ENCODE data around the gene FOXP1. TPM values are rescaled to one million over a fixed set of nuclear protein-coding genes. Genes with fewer than 3 reads are reported as not detected.

The FOXP1 gene
- total and polyA plus RNA-seq, 8 donors, result 12.3 to 215 (median 117) TPM

- 84 to 86% (median 85%) methylated on average over 7 of the region's 7 CpGs for WGBS, 5 donors
- Histone ChIP-seq H3K27ac (peak overlapping the region in 1 of 5 donors; percentile 14), H3K4me1 (peaks cover 13 to 60% (median 46%) of the 10 kb centered on the region in 4 donors), H3K4me3 (no peak overlapping the region), H3K36me3 (no peaks in the 10 kb centered on the region), H3K9me3 (no peaks in the 10 kb centered on the region), H3K27me3 (no peaks in the 10 kb centered on the region)
- no peak for DNase-seq
- intact Hi-C loops (cut with DNase I; ENCODE audit: low total_unique reads), result no loop called here
- TF ChIP-seq CTCF (IDR thresholded peaks at IDR 0.05) (no peak), EP300 (IDR thresholded peaks at IDR 0.05) (no peak), POLR2AphosphoS5 (IDR thresholded peaks at IDR 0.05) (no peak), POLR2A (IDR thresholded peaks at IDR 0.05) (no peak)
Observed at GRCh38 chr3:71391361-71391760, 192.2 kb downstream of the FOXP1 start.

GRCh38 chr3:71389911-71390573, 193.5 kb downstream of the FOXP1 start:
- DNase-seq, result peak; percentile 74 to 87
- Histone ChIP-seq H3K4me3 (peak overlapping the region in 1 of 4 donors; percentile 2), H3K4me1 (peaks cover 13 to 54% (median 36%) of the 10 kb centered on the region in 4 donors), H3K36me3 (no peaks in the 10 kb centered on the region), H3K27ac (peak overlapping the region; percentile 36 to 90 (median 71)), H3K27me3 (no peaks in the 10 kb centered on the region), H3K9me3 (no peaks in the 10 kb centered on the region)
- intact Hi-C loops (cut with DNase I; ENCODE audit: low total_unique reads), result no loop called here
- TF ChIP-seq POLR2AphosphoS5 (IDR thresholded peaks at IDR 0.05), result peak in 1 of 3 donors; percentile 66
- no peak for TF ChIP-seq CTCF (IDR thresholded peaks at IDR 0.05)
- TF ChIP-seq POLR2A (IDR thresholded peaks at IDR 0.05), result no peak
- no peak for TF ChIP-seq EP300 (IDR thresholded peaks at IDR 0.05)
- WGBS, 5 donors, result 5 to 14% (median 10%) methylated on average over 9 of the region's 9 CpGs

- H3K9me3 ChIP-seq, result no peaks in the 10 kb centered on the region
- H3K4me3 ChIP-seq, result no peak overlapping the region
- peak overlapping the region; percentile 36 to 84 (median 66) for H3K27ac ChIP-seq
- no peaks in the 10 kb centered on the region for H3K27me3 ChIP-seq
- no peaks in the 10 kb centered on the region for H3K36me3 ChIP-seq
- WGBS, 5 donors, result 26 to 44% (median 39%) methylated on average over 8 to 10 of the region's 10 CpGs
- intact Hi-C loops (cut with DNase I; ENCODE audit: low total_unique reads), result no loop called here
- TF ChIP-seq POLR2A (IDR thresholded peaks at IDR 0.05), result no peak
- no peak for DNase-seq
- H3K4me1 ChIP-seq, result peaks cover 13 to 62% (median 43%) of the 10 kb centered on the region in 4 donors
Observed at GRCh38 chr3:71389191-71389590, 194.3 kb downstream of the FOXP1 start.

- intact Hi-C loops (cut with DNase I; ENCODE audit: low total_unique reads), result no loop called here
- H3K27ac ChIP-seq, result peak overlapping the region in 2 of 5 donors; percentile 43 to 71
- WGBS, 5 donors, result 29 to 54% (median 46%) methylated on average over 6 of the region's 6 CpGs
Observed at GRCh38 chr3:71388535-71389120, 194.9 kb downstream of the FOXP1 start.

More at GRCh38 chr3:71388535-71389120, 194.9 kb downstream of the FOXP1 start:
- TF ChIP-seq POLR2A (IDR thresholded peaks at IDR 0.05), result no peak
- no peak for TF ChIP-seq EP300 (IDR thresholded peaks at IDR 0.05)
- TF ChIP-seq POLR2AphosphoS5 (IDR thresholded peaks at IDR 0.05), result no peak
- no peak for TF ChIP-seq CTCF (IDR thresholded peaks at IDR 0.05)
- Histone ChIP-seq H3K4me3 (no peak overlapping the region), H3K4me1 (peaks cover 13 to 64% (median 43%) of the 10 kb centered on the region in 4 donors), H3K27me3 (no peaks in the 10 kb centered on the region), H3K9me3 (no peaks in the 10 kb centered on the region), H3K36me3 (no peaks in the 10 kb centered on the region)
- no peak for DNase-seq
